ENCODE measurements around the gene EIF2D.

Gene EIF2D

DNA sequence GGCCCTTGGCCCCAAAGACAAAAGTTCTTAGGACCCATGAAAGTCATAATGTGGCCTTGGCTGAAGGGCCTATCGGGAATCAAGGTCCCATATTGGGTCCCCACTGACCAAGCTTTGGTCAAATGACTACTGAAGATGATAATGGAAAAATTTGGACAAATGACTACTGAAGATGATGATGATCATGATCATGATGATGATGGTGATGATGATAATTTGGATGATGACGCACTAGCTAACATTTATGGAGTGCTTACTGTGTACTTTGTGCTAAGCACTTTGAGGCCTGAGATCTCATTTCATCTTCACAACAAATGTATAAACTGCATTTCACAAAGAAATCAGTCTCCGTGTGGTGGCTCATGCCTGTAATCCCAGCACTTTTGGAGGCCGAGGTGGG is 39.4 kb downstream of the EIF2D start:
- no peak for DNase-seq

DNA sequence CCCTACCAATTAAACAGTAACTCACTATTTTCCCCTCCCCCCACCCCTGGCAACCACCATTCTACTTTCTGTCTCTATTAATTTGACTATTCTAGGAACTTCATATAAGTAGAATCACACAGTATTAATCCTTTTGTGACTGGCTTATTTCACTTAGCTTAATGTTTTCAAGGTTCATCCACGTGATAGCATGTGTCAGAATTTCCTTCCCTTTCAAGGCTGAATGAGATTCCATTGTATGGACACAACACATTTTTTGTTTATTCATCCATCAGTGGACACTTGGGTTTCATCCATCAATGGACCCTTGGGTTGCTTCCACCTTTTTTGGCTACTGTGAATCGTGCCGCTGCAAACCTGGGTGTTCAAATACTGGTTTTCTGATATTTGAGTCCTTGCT is 41.7 kb downstream of the EIF2D start:
- no peak for DNase-seq

- no peak for DNase-seq
These were observed 42.7 kb downstream of the EIF2D start for GRCh38 chr1:206569556-206569955.

- DNase-seq = no peak
These were observed 43.4 kb downstream of the EIF2D start for GRCh38 chr1:206568779-206569352.

- DNase-seq = no peak
These were observed 44.0 kb downstream of the EIF2D start for GRCh38 chr1:206568256-206568655.

DNA sequence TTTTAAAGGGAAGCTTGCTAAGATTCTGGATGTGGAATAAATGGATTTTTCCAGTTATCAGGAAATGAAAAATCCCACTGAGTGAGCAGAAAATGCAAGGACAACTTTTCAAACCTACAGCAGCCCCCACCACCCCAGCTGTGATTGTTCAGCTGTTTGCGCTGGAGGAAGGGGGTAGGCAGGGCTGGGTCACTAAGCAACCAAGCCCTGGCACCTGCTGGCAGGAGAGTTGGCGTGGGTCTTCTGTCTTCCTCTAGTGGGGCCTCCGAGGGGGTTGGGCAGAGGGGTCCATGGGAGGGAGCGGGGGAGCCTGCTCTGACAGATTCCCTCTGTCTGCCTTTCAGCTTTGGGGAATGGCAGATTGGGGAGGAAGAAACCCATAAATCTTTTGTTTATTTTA is 45.3 kb downstream of the EIF2D start:
- no peak for DNase-seq

DNA sequence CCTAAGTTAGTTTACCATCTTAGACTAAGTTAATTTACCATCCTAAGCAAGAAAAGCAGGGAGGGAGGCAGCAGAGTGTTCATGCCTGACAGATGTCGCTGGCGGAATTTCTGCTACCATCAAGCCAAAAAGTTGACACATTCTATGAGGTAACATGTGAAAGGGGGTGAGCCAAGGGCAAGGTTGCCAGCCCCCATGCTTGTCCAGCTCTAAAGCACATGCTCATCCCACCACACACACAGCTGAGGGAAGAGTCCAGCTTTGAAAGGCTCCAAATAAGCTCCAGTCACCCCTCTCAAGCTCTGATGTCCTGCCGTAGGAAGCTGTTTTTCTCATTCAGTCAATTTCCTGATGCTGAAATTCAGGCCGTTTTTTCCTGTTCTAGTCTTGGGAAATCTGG is 46.3 kb downstream of the EIF2D start:
- no peak for DNase-seq

DNA sequence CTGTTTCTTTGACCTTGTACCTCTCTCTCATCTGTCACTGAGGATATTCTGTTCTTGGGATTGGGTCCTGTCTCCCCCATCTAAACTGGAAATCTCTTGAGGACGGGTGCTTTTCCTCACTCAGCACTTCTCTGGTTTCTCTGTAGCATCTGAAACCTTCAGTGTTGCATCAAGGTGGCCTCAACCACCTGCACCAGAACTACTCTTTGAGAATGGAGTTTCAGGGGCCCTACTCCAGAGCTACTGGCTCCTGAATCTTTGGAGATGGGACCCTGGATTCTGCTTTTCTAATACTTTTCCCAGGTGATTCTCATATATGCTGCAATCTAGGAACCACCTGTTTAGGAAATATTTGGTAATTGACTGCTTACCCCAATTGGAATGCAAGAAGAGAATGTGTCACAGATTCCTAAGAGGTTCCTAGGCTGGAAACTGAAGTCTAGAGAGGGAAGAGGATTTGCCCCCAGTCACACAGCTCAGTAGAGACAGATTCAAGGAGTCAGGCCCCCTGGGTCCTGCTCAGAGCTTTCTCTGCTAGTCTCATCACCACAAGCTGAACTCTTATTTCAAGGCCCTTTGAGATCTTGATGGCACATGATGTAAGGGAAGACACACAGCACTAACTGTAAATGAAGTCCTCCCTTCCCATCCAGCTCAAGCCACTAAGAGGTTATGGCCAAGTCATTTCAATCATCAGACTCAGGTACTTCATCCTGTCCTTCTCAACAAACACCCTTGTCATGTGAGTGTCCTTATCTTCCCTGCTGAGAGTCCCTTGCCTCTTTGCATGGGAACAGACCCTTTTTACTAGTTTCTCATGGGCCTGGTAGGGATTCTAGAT is 48.7 kb downstream of the EIF2D start:
- no peak for DNase-seq

- DNase-seq = no peak
These were observed 52.1 kb downstream of the EIF2D start for GRCh38 chr1:206560007-206560716.

DNA sequence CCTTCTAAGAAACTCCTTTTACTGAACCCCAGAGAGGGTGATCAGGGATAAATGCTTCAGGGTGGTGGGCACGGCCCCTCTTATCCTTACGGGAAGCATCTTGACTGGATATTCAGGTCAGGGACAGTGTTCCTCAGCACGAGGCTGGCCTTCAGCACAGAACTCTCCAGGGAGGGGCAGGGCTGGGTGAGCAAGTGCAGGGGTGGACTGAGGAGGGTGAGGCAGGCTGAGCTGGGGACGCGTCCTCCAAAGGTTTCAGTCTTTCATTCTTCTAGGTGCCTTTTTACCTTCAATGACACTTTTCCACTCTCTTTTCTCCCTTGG is 52.6 kb downstream of the EIF2D start:
- no peak for DNase-seq

- DNase-seq = no peak
These were observed 53.2 kb downstream of the EIF2D start for GRCh38 chr1:206558794-206559671.

- peak in 1 of 58 donors; percentile 37 for DNase-seq
These were observed 54.4 kb downstream of the EIF2D start for GRCh38 chr1:206557636-206558473.

- peak in 53 of 58 donors; percentile 23 to 79 (median 52) for DNase-seq
These were observed 55.3 kb downstream of the EIF2D start for GRCh38 chr1:206556750-206557635.

- DNase-seq = no peak
These were observed 56.1 kb downstream of the EIF2D start for GRCh38 chr1:206556047-206556749.

- DNase-seq = peak in 46 of 58 donors; percentile 6 to 83 (median 41)
These were observed 56.8 kb downstream of the EIF2D start for GRCh38 chr1:206555473-206555935.

GRCh38 chr1:206554701-206555472 is 57.4 kb downstream of the EIF2D start:
- no peak for DNase-seq

GRCh38 chr1:206554211-206554610 is 58.1 kb downstream of the EIF2D start:
- DNase-seq = peak in 3 of 58 donors; percentile 13 to 54 (median 32)

DNA sequence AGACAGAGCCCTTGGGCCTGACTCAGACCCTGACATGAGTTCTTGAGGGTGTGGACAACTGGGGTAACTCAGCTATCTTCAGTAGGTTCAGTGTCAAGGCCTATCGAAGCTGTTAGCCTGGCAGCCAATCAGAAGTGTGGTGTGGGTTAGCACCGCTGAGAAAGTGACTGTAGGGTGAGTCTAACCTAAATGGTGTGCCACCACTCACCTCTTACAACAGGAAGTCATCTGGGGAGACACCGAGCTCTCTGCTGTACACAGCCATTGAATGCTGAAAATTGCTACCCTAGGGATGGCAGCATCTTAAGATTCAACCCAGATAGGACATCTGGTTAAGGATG is 60.3 kb downstream of the EIF2D start:
- DNase-seq = no peak

Measured in anterior cingulate cortex (tissue), 58 donors.